Esophagus muscularis mucosa (tissue), 4 donors: Measurements from ENCODE around the gene DMRT3. TPM values are rescaled to one million over a fixed set of nuclear protein-coding genes. Genes with fewer than 3 reads are reported as not detected.

Experiments used
- DNase-seq: peaks from one replicate; pipeline ENCODE4 v3.0.0-alpha.2; 2017; ENCODE audit errors: extremely low spot score
- H3K27ac ChIP-seq, 4 donors: fragments of 200-600 bp; sonication (generic); replicated peaks in 1 of 4; 1 replicate in 3 of 4; 2 replicates in 1 of 4; pipeline ENCODE4 v1.5.1; 2016 to 2019; ENCODE audit warnings: mild to moderate bottlenecking in 1 of 4
- H3K27me3 ChIP-seq, 4 donors: fragments of 200-600 bp; sonication (generic); one replicate each; pipeline versions ENCODE4 v1.5.1 to v1.6.0; 2016 to 2019
- H3K36me3 ChIP-seq, 4 donors: fragments of 200-600 bp; sonication (generic); one replicate each; pipeline ENCODE4 v1.5.1; 2016 to 2019
- H3K4me1 ChIP-seq, 4 donors: fragments of 200-600 bp; sonication (generic); one replicate each; pipeline ENCODE4 v1.5.1; 2016 to 2019
- H3K4me3 ChIP-seq, 4 donors: fragments of 200-600 bp; sonication (generic); 1 replicate in 2 of 4; 2 replicates in 2 of 4; pipeline ENCODE4 v1.5.1; 2016 to 2019; ENCODE audit warnings: mild to moderate bottlenecking in 4 of 4, moderate library complexity in 1 of 4
- H3K9me3 ChIP-seq, 4 donors: fragments of 200-600 bp; sonication (generic); 1 replicate in 3 of 4; 2 replicates in 1 of 4; pipeline ENCODE4 v1.5.1; 2016 to 2019
- CTCF ChIP-seq, 3 experiments: fragments of 200-600 bp in 2 of 3; fragments of 450-650 bp in 1 of 3; sonication (generic) in 2 of 3; IDR thresholded peaks; one replicate each; pipeline ENCODE4 v1.5.1; 2017 to 2019; ENCODE audit warnings: antibody characterized with exemption in 3 of 3, mild to moderate bottlenecking in 2 of 3, moderate library complexity in 1 of 3
- EP300 ChIP-seq: sonication (generic); formaldehyde crosslinking; IDR thresholded peaks from one replicate; pipeline ENCODE4 v1.6.1; 2017; ENCODE audit warnings: antibody characterized with exemption
- POLR2A ChIP-seq: fragments of 450-650 bp; IDR thresholded peaks from one replicate; pipeline ENCODE4 v1.6.1; 2017; ENCODE audit warnings: antibody characterized with exemption, moderate library complexity, mild to moderate bottlenecking, low read depth
- POLR2AphosphoS5 ChIP-seq, 2 donors: sonication (generic); formaldehyde crosslinking; IDR thresholded peaks; one replicate each; pipeline ENCODE4 v1.6.1; 2017; ENCODE audit warnings: antibody characterized with exemption in 2 of 2
- WGBS: methylation state at CpG from one replicate; pipeline ENCODE4 v1.1.5; 2018; 5-methylcytosine and 5-hydroxymethylcytosine counted together
- intact Hi-C: fragments of 100-400 bp; cut with DNase I; formaldehyde crosslinking; loops from one replicate; pipeline ENCODE4 v1.15.1; 2023
- small RNA-seq, 3 donors: library from RNA; depleted of rRNA; stranded (forward); fragments of <200 nt; gene quantifications; one replicate each; pipeline ENCODE3, GENCODE V24; 2016
- total RNA-seq, 4 donors: library from RNA; depleted of rRNA; stranded (reverse); fragments of >200 nt; gene quantifications; one replicate each; pipeline versions ENCODE4 v1.1.0 to v1.2.1, GENCODE V29; 2016

Gene DMRT3
- total RNA-seq, 4 donors from 2014 or later = not detected

- WGBS = 41% methylated on average over 14 of the region's 14 CpGs
- no peak overlapping the region for H3K27ac ChIP-seq
- no peak for DNase-seq
- no peaks in the 10 kb centered on the region for H3K36me3 ChIP-seq
- H3K4me1 ChIP-seq = no peaks in the 10 kb centered on the region
- intact Hi-C loops = no loop called here
- no peaks in the 10 kb centered on the region for H3K9me3 ChIP-seq
- TF ChIP-seq EP300 (no peak), CTCF (IDR thresholded peaks at IDR 0.05) (no peak), POLR2AphosphoS5 (IDR thresholded peaks at IDR 0.05) (no peak), POLR2A (no peak)
- no peak overlapping the region for H3K4me3 ChIP-seq
- peaks cover 0 to 72% (median 1%) of the 10 kb centered on the region in 4 donors for H3K27me3 ChIP-seq
Measured at GRCh38 chr9:1031951-1032601, 55.6 kb downstream of the DMRT3 start.

- 21% methylated on average over 3 of the region's 3 CpGs for WGBS
- Histone ChIP-seq H3K27me3 (peaks cover 0 to 83% (median 3%) of the 10 kb centered on the region in 4 donors), H3K9me3 (no peaks in the 10 kb centered on the region), H3K36me3 (no peaks in the 10 kb centered on the region), H3K4me3 (no peak overlapping the region), H3K4me1 (no peaks in the 10 kb centered on the region), H3K27ac (no peak overlapping the region)
- intact Hi-C loops = no loop called here
- TF ChIP-seq POLR2AphosphoS5 (IDR thresholded peaks at IDR 0.05) (no peak), EP300 (no peak), POLR2A (no peak), CTCF (IDR thresholded peaks at IDR 0.05) (no peak)
- DNase-seq = no peak
Measured at GRCh38 chr9:1034271-1034670, 57.8 kb downstream of the DMRT3 start.

- no peak overlapping the region for H3K4me3 ChIP-seq
- peaks cover 5 to 13% (median 11%) of the 10 kb centered on the region in 4 donors for H3K4me1 ChIP-seq
- 42% methylated on average over 4 of the region's 4 CpGs for WGBS
- TF ChIP-seq CTCF (IDR thresholded peaks at IDR 0.05) = no peak
- TF ChIP-seq POLR2AphosphoS5 (IDR thresholded peaks at IDR 0.05) = no peak
- no peak for TF ChIP-seq EP300
- no peak for TF ChIP-seq POLR2A
- no peak for DNase-seq
- H3K27ac ChIP-seq = no peak overlapping the region
- no peaks in the 10 kb centered on the region for H3K9me3 ChIP-seq
- intact Hi-C loops = no loop called here
- peaks cover 0 to 93% (median 46%) of the 10 kb centered on the region in 4 donors for H3K27me3 ChIP-seq
- H3K36me3 ChIP-seq = no peaks in the 10 kb centered on the region
Measured at GRCh38 chr9:1039589-1039988, 63.1 kb downstream of the DMRT3 start.

Small RNA genes within 50 kb of the gene (small RNA-seq; reads per million reads assigned to genes)
- gene RNU6-1073P = 0 reads per million in 3 donors

Other genes starting within 250 kb of the DMRT3 start
- gene DMRT1, start 135.0 kb upstream of the DMRT3 start, total RNA-seq = not detected
- gene DMRT2, start 73.7 kb downstream of the DMRT3 start, total RNA-seq = under 1 TPM; 0.33 to 0.80 (median 0.50) TPM